Measurements from ENCODE around the gene APRT. TPM values are rescaled to one million over a fixed set of nuclear protein-coding genes. Genes with fewer than 3 reads are reported as not detected.

APRT gene
- total and polyA plus RNA-seq, 9 of the 15 experiments (the other 6 are each of a cell fraction or from before 2014, with no cell fraction given) = 41.7 to 409 (median 146) TPM

DNA sequence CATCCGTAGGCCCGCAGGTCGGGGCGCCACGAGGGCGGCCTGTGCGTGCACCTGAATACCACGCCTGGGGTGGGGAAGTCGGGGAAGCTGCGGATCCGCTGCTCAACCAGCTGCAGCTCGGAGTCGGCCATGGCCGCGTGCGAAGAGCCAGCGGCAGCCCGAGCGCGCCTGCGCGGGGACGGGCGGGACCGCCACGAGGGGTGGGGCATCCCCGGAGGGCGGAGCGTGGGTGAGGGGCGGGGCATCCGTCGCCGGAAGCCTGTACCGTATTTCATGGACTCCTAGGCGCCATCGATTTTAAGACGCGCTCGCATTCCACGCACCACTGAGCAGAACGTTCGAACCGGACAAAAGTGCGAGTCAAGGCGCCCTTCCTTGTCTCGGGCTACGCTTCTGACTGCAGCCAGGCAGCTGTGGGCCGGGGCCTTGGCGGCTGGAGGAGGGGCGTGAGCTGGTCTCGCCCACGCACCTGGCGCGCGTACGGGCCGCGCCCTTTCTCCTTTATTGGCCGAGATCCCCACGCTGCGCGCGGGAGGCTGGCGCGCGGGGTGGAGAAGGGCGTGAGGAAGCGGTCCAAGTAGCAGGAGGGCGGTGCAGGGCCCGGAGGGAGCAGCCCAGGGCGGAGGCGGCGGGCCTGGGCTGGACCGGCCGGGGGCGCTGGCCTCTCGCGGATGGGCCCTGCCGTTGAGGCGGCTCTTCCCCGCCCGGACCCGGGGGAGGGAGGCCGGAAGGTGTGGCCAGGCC, at the start of gene APRT (continued):
- no peak for TF ChIP-seq RBM15 (IDR thresholded peaks at IDR 0.05; ENCODE audit: insufficient read depth, low read length)
- peak; percentile 69 for TF ChIP-seq CCNT2 (IDR thresholded peaks at IDR 0.05; ENCODE audit: borderline replicate concordance, extremely low read depth, insufficient read length, low read depth, low read length)
- TF ChIP-seq, protein P1, sequence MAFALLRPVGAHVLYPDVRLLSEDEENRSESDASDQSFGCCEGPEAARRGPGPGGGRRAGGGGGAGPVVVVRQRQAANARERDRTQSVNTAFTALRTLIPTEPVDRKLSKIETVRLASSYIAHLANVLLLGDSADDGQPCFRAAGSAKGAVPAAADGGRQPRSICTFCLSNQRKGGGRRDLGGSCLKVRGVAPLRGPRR (CRISPR knock-in tag; IDR thresholded peaks at IDR 0.05) = no peak
- TF ChIP-seq NR2C1 (IDR thresholded peaks at IDR 0.05) = no peak
- no peak for TF ChIP-seq NR2C1 (tag; IDR thresholded peaks at IDR 0.05)
- no peak for TF ChIP-seq EHMT2 (IDR thresholded peaks at IDR 0.05)
- TF ChIP-seq HDGF (IDR thresholded peaks at IDR 0.05) = no peak
- no peak for TF ChIP-seq ZC3H4 (CRISPR knock-in tag; IDR thresholded peaks at IDR 0.05; ENCODE audit: borderline replicate concordance)
- TF ChIP-seq ZNF639 (CRISPR knock-in tag; conservative IDR thresholded peaks at IDR 0.05 in 1 of 2, IDR thresholded peaks at IDR 0.05 in 1 of 2) = peak in 1 of 2 experiments; percentile 76; a peak in 2 of 4 replicates
- TF ChIP-seq TBL1XR1 (IDR thresholded peaks at IDR 0.05; ENCODE audit: low read length in 2 of 2) = no peak
- no peak for TF ChIP-seq SMAD2 (IDR thresholded peaks at IDR 0.05; ENCODE audit: low read depth, low read length)
- TF ChIP-seq YY1 (IDR thresholded peaks at IDR 0.05; ENCODE audit: borderline replicate concordance in 1 of 3, control insufficient read depth in 1 of 3, extremely low read depth in 1 of 3, insufficient read depth in 3 of 3, insufficient read length in 1 of 3, insufficient replicate concordance in 2 of 3, low read depth in 1 of 3, low read length in 2 of 3) = peak; percentile 54 to 92 (median 84)
- no peak; the same call in 1 of the 2 replicates for TF ChIP-seq CBX5 (IDR thresholded peaks at IDR 0.05; ENCODE audit: borderline replicate concordance, low read depth)
- 0 out of 2 replicates have a peak, but pooled peaks have one; percentile 23 for TF ChIP-seq ZBED1 (IDR thresholded peaks at IDR 0.05)
- peak; percentile 22; the same call in 1 of the 2 replicates for TF ChIP-seq PML (IDR thresholded peaks at IDR 0.05; ENCODE audit: low read length)
- peak; percentile 85 for TF ChIP-seq RNF2 (IDR thresholded peaks at IDR 0.05)
- TF ChIP-seq, protein P2, sequence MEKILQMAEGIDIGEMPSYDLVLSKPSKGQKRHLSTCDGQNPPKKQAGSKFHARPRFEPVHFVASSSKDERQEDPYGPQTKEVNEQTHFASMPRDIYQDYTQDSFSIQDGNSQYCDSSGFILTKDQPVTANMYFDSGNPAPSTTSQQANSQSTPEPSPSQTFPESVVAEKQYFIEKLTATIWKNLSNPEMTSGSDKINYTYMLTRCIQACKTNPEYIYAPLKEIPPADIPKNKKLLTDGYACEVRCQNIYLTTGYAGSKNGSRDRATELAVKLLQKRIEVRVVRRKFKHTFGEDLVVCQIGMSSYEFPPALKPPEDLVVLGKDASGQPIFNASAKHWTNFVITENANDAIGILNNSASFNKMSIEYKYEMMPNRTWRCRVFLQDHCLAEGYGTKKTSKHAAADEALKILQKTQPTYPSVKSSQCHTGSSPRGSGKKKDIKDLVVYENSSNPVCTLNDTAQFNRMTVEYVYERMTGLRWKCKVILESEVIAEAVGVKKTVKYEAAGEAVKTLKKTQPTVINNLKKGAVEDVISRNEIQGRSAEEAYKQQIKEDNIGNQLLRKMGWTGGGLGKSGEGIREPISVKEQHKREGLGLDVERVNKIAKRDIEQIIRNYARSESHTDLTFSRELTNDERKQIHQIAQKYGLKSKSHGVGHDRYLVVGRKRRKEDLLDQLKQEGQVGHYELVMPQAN (IDR thresholded peaks at IDR 0.05; ENCODE audit: borderline replicate concordance) = peak; percentile 19; the same call in 1 of the 2 replicates
- no peak for TF ChIP-seq NFATC3 (IDR thresholded peaks at IDR 0.05)
- TF ChIP-seq ZMIZ1 (IDR thresholded peaks at IDR 0.05; ENCODE audit: low read depth in 2 of 2, low read length in 2 of 2) = no peak
